GM04504 (cell line): Measurements from ENCODE around the gene CRYL1.

ENCODE experiments used
- DNase-seq: peaks from one replicate; pipeline ENCODE4 v3.0.0-alpha.2; 2012; ENCODE audit warnings: low read depth

Gene CRYL1

GRCh38 chr13:20525601-20526544, at the start of gene CRYL1:
Gene CRYL1 (minus strand): TSS chr13:20525857. CDS start chr13:20525794, 63 bp downstream.
- DNase-seq = peak; percentile 31

DNA sequence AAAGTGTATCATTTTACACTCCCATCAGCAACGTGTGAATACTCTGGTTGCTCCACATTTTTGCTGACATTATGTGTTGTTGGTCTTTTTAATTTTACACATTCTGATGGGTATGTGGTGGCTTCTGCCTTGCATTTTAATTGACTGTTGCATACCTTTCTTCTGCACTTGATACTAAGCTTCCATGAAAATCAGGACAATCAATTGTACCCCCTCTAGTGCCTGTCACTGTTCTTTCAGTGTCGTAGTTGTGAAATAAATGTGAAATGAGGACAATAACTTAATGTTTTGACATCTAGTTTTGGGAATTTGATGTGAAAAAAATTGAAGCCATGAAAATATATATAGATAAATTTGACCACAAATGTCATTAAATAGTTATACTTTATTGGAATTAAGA, 48.0 kb upstream of the CRYL1 start:
- no peak for DNase-seq

GRCh38 chr13:20573186-20573585, 47.5 kb upstream of the CRYL1 start:
- DNase-seq = no peak

GRCh38 chr13:20571676-20572075, 46.0 kb upstream of the CRYL1 start:
- DNase-seq = no peak

- peak; percentile 15 for DNase-seq
These were observed 44.9 kb upstream of the CRYL1 start for GRCh38 chr13:20570517-20570916.

DNA sequence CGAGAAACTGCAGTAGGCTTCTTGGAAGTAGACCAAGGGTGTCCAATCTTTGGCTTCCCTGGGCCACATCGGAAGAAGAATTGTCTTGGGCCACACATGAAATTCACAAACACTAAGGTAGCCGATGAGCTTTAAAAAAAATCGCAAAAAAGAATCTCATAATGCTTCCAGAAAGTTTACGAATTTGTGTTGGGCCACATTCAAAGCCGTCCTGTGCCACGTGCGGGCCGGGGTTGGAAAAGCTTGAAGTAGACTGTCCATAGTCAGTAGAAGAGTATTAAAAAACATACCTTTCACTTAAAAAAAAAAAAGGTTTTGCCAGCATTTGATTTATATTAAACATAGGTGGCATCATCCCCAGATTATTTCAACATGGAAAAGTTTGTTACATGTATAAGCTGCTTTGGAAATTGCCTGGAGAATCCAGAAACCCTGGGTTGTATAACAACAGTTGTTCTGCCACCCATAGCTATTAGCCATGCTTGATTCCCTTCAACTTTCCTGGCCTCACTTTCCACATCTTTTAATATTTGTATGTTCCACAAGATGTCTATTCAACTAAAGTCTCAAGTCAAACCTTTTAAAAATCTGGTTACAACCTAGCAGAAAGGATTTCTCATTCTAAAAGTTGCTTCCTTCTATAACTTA, 42.3 kb upstream of the CRYL1 start:
- DNase-seq = peak; percentile 1

DNA sequence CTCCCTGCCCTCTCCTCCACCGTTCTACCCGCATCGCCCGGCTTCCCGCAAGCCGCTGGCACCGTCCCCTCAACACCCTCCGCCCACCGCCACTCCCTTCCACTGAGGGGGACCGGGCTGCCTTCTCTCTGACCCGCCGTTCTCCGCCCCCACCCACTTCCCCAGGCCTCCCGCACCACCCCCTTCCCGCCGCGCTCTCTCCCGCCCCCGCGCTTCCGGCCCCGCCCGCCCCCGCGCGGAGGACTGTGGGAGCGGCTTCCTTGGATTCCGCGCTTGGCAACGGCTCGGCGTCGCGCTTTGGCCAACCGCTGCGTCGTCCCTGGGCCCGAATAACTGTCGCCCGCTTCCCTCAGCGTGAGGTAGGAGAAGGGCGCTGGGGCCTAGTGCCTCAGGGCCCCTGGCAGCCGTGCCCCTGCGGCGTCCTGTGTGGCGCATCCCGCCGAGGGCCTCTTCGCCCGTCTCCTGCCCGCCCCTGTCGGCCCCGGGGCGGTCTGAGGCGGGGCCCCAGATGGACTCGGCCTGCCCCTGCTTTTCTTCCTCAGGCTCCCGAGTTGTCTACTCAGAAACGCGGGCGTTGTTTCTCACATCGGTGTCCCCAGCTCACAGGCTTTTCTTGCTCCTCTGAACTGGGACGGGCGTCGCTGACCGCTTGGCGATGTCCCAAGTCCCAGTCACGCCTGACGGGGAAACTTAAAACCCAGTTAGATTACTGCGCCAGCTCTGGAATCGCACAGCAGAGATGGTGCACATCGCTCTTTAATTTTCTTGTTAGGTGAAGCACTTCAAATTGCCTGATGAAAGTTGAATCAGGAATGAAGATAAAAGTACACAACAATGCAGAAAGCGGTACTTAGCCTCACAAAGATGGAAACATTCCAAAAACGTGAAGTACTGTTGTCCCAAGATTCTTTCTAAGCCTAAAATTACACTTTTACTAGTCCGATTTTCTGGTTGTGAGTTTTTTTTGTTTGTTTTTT, 41.5 kb upstream of the CRYL1 start, which contains the start of gene IFT88:
Gene IFT88 (plus strand): TSS at position 260 of the 977 bp plus-strand sequence. CDS start 7,229 bp downstream, outside the sequence.
- DNase-seq = peak; percentile 74

- peak; percentile 42 for DNase-seq
These were observed 40.8 kb upstream of the CRYL1 start for GRCh38 chr13:20566468-20566897.

DNA sequence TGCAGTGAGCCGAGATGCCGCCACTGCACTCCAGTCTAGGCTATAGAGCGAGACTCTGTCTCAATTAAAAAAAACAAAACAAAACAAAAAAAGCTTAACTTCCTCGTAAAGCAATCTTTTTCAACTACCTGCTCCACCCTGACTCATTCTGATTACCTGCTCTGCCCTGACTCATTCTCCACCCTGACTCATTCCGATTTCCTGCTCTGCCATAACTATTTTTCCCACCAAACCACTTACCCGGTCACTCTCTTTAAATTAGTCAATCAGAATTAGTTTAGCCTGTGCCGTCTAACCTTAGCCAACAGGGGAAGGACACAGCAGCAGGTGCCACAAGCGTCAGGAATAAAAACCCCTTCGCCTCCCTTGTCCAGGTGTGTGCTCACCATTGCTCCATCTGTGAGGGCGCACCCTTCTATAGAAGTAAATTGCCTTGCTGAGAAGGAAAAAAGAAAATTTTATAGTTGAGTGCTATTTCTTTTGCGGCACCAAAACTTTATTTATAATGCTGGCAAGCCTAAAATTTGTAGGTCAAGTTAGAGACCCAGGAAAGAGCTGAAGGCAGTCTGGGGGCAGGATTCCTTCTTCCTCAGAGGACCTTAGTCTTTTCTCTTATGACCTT, 39.6 kb upstream of the CRYL1 start:
- no peak for DNase-seq

DNA sequence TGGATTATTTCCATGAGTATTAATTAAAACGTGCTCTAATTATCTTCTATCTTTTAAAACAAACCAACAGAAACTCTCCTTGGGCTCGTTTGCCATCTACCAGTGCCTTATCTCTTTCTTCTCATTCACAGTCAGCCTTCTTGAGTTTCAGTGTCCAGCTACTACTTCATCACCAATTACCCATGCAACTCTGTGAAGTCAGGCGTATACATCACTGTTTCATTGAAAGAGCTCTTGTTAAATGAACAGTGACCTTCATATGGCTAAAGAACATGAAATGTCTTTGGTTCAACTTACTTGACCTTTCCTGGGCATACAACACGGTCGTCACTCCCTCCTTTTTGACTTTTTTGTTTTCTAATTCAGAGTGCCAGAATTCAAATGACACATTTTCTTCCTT, 36.1 kb upstream of the CRYL1 start:
- DNase-seq = no peak

DNA sequence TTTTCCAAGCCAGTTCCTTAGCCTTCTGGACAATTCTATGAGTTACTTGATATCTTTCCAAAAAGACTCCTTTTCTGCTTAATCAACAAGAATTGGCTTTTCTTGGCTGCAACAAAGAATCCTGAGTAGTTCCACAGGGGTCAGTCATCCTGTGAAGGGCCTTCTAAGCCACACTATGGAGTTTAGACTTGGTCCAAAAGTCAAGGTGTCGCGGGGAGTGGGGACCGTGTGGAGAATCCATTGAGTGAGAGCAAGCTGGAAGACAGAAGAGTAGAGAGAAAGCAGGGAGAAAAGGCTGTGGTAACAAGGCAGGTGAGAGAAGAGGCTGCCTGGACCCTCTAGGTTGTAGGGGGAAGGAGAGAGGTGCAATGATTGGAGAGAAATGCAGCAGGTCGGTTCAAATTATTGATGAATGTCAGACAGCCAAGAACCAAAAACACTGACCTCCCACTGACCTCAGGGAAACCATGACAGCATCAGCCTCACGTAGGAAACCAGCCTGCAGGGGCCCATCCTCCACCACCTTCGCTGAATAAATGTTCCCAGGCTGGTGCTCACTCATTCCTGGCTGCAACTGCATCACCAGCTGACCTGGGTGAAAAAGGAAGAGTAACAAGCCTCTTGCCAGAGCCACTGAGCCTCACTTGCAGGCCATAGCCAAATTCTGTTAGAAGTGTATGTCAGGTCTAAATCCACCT, 34.2 kb upstream of the CRYL1 start:
- no peak for DNase-seq

DNA sequence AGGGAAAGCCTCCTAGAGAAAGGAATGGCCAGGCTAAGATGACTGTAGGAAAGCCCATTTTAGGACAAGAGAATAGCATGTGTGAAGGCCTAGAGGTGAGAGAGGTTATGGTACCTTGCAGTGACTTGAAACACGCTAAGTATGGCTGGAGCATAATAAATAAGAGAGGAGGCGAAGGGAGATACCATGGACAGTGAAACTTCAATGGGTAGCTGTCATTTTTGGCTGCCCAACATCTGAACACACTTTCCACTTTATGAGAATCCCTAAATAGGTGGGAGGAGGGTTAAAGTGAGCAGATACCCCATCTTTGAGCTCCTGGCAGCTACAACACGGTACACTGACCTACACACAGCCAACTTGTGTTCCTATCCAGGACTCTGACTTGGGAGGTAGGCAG, 33.3 kb upstream of the CRYL1 start:
- DNase-seq = no peak

- no peak for DNase-seq
These were observed 27.7 kb upstream of the CRYL1 start for GRCh38 chr13:20553311-20553710.

DNA sequence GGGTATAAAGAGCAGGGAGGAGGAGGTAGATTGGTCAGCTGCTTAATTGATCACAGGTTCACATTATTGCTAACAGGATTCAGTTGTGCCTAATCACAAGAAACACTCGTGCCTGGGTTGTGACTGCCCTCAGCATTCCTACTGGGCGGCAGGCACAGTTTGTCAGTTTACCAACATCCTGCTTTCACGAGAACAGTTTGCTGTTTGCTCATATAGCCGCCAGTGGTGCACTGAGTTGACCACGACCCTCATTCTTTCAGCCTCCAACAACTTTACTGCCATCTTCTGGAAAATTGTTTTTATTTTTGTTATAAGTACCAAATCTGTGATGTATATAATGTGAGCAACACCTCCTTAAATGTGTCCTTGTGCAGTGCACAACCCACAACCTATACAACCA, 25.1 kb upstream of the CRYL1 start:
- no peak for DNase-seq

DNA sequence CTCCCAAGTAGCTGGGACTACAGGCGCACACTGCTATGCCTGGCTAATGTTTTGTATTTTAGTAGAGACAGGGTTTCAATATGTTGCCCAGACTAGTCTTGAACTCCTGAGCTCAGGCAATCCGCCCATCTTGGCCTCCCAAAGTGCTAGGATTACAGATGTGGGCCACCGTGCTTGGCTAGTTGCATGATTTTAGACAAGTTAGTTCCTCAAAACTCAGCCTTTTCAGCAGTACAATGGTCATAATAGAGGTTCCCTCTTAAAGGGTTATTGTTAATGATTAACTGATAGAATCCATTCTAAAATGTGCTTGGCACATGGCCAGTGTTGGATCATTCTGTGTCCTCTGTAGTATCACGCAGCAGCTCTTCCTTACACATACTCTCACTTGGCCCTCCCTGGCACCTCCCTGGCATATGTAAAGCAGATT, 21.8 kb upstream of the CRYL1 start:
- DNase-seq = no peak

- no peak for DNase-seq
These were observed 20.9 kb upstream of the CRYL1 start for GRCh38 chr13:20546556-20546955.

GRCh38 chr13:20544201-20544923, 18.7 kb upstream of the CRYL1 start:
- no peak for DNase-seq

DNA sequence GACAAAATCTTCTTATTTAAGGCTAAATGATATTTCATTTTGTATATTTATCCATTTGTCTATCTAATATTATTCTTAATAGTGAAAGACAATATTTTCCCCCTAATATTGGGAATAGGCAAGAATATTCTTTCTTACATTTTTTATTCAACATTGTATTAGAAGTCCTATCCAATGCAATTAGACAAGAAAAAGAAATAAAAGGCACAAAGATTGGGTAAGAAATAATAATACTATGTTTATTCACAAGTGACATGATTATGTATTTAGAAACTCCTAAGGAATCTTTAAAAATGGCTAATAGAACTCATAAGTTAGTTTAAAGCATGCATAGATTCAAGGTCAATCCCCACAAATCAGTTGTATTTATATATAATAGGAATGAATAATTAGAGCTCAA, 11.3 kb upstream of the CRYL1 start:
- DNase-seq = no peak

DNA sequence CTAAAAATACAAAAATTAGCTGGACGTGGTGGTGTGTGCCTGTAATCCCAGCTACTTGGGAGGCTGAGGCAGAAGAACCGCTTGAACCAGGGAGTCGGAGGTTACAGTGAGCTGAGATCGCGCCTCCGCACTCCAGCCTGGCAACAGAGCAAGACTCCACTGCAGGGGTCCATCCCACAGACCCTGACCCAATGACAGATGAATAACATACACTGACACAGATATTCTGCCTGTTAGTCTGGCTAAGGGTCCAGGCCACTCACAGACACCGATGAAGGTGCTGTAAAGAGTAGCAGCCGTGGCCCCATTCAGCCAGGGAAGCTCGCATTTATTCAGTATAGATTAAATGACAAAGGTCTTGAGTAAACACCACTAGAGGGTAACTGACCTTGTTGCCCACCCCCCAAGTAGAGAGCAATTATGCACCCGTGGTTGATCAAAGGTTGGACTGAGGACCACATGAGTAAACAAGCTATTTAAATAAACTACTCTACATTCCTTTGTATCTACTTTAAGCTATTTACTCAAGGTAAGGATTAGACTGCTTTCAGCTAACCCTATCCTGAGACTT, 8.5 kb upstream of the CRYL1 start:
- no peak for DNase-seq

DNA sequence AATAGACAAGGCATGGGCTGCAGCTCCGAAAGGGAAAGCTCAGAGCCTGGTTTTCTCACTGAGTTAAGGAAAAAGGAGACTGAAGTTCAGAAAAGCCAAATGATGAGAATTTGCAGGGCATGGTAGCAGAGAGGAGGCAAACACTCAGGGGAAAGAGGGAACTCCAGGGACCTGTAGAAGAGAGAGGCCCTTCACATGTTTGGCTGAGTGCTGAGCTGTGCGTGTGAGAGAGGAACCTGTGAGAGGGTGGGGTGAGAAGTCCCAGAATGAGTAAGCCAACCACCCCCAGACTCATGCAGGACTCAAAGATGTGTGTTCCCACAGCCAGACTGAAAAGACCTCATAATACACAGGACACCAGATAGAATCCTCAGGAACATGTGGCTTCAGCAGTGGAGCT, 2.8 kb upstream of the CRYL1 start:
- no peak for DNase-seq
